Endometrium (tissue), 2 donors: ENCODE measurements around the gene MAP2K7.

Experiments used
- FAIRE-seq: peaks from 2 replicates; lab custom pipeline; 2012; peaks lifted over from hg19 to GRCh38; lab: Jason Lieb, UNC
- donor health status: control.
- donor health status: control.

The MAP2K7 gene

GRCh38 chr19:7867092-7867844, 36.4 kb upstream of the MAP2K7 start:
- FAIRE-seq: no peak

DNA sequence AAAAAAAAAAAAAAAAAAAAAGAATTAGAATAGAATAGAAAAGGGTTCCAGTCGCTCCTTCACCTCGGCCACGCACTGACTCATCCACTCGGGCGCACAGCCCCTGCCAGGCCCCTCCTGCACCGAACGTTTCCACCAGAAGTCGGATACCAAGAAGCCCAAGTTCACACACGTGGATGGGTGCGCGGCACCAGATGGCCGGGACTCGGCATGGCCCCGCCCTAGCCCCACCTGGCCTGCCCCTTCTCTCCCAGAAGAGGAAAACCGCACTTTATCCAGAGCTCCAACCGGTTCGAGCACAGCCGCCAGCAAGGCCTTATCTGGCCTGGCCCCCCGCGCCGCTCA, 35.4 kb upstream of the MAP2K7 start:
- FAIRE-seq: no peak

DNA sequence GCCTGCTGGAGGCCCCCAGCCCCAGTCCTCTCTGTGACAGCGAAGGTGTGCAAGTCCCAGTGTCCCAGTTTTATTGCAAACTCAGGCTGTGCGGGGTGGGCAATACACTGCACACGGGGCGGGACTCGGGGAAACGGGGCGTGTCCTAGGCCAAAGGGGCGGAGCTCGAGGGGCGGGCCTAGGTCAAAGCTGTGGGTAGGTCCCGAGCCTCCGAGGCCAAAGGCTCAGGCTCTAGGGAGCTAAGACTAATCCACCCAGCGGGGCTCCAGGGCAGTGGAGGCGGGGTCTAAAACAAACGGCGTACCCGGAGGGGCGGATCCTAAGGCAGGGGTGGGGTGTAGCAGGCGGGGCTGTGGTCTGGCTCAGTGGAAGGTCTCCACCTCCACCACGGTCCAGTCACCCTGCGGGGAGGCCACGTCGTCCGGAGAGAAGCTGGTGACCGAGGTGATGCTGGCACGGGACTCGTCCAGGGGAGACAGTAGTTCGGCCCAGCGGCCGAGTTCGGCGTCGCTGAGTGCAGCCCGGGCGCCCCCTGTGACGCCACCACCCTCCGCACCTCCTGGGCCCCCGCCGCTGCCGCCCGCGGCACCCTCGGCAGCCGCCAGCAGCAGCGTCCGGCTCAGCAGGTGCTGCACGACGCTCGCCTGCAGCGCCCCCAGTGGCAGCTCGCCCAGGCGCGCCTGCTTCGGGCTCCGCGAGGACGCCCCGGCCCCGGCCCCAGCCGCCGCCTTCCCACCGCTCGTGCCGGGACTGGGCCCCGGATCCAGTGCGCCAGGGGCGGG, 34.8 kb upstream of the MAP2K7 start:
- no peak for FAIRE-seq

- FAIRE-seq: no peak
These were observed 34.2 kb upstream of the MAP2K7 start for GRCh38 chr19:7869453-7869909.

DNA sequence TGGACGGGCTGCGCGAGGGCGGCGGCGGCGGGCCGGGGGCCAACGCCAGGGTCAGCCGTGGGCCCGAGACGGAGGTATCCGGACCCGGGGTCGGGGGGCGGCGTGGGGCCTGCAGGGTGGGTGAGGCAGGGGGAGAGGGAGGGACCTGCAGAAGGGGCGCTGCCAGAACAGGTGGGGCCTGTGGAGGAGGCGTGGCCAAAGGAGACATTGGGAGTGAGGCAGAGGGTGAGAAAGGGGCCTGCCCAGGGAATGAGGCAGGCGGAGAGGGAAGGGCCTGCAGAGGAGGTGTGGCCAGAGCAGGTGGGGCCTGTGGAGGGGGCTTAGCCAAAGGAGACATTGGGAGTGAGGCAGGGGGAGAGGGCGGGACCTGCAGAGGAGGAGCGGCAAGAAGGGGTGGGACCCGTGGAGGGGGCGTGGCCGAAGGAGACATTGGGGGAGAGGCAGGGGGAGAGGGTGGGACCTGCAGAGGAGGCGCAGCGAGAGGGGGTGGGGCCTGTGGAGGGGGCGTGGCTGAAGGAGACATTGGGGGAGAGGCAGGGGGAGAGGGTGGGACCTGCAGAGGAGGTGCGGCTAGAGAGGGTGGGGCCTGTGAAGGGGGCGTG, 33.7 kb upstream of the MAP2K7 start:
- FAIRE-seq: no peak

DNA sequence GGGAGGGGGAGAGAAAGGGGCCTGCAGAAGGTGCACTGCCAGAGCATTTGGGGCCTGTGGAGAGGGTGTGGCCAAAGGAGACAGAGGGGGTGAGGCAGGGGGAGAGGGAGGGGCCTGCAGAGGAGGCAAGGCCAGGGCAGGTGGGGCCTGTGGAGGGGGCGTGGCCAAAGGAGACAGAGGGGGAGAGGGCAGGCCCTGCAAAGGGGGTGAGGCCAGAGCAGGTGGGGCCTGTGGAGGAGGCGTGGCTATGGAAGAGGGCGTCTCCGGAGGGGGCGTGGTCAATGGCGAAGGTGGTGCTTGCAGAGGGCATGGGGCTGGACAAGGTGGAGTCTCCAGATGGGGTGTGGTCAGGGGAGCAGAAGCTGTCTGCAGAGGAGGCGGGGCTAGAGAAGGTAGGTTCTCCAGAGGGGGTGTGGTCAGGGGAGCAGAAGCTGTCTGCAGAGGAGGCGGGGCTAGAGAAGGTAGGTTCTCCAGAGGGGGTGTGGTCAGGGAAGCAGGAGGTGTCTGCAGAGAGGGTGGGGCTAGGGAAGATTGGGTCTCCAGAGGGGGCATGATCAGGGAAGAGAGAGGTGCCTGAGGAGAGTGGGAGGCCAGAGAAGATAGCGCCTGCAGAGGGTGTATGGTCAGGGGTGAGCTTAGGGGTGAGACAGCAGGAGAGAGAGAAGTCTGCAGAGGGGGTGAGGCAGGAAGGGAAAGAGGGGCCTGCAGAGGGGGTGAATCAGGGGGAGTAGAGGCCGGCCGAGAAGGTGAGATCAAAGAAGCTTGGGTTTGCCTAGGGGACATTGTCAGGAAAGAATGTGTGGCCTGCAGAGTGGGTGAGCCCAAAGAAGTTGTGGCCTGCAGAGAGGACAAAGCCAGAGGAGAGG, 32.9 kb upstream of the MAP2K7 start:
- FAIRE-seq: no peak

DNA sequence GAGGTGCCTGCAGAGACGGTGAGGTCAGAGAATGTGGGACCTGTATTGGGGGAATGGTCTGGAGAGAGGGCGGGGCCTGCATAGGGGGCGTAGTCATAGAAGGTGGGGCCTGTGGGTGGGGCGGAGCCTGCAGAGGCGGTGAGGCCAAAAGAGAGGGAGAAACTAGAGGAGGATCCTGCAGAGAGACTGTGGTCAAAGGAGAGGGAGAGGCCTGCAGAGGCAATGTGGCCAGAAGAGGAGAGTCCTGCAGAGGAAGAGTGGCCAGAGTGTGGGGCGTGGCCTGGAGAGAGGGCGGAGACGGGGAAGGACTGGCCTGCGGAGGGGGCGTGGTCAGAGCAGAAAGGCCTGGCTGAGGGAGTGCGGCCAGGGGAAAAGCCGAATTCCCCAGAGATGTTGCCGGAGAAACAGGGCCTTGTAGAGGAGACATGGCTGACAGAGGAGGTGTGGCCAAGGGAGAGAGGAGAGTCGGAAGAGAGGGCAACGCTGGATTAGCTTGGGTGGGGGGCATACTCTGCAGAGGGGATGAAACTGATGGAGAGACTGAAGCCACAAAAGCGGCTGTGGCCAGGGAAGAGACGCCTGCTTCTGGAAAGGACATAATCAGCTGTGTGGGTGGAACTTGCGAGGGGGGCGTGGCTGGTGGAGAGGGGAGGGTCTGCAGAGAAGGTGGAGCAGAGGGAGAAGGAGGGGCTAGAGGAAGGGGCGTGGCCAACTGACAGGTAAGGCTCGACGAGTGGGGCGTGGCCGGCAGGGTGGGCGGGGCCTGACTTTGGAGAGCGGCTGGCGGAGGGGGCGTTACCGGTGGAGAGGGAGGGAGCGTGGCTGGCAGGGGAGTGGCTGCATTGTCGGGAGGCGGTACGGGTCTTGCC, 32.0 kb upstream of the MAP2K7 start:
- peak; percentile 45 for FAIRE-seq

DNA sequence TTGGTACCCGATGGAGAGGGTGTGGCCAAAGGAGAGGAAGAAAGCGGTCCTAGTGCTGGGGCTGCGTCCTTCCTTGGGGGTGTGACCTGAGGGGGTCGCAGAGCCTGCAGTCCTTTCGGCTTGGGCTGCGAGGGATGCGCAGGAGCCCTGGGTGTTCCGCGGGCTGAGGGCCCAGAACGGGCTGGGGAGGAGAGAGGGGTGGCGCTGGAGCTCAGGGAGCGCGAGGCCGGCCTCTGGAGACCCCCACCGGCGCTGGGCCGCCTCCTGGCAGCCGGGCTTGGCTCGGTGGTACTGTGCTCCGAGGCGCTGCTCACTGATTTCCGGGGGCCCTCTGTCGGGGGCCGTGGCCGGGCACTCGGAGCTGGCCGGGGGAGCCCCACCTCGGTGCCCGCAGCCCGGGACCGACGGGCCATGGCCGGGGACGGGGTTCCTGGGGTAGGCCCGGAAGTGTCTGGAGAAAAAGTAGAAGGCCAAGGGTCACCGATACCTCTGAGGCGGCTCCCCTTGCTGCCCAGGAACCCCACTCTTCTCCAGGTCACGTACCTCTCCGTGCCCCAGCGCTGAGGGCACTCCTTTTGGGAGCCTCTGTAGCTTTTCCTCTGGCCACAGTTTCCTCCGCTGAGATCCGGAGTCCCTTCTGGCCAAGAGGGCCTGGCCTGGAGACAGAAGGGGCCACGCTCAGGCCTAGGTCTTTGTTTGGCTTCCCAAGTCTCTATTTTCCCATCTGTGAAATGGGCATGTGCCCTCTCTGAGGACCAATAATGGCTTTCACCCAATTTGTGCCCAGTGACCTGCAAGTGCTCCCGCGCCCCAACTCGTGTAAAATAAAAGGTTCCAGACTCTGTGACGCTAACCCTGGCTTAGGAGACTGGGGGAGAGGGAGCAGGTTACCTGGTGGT, 31.1 kb upstream of the MAP2K7 start:
- FAIRE-seq: no peak

- FAIRE-seq: no peak
These were observed 30.2 kb upstream of the MAP2K7 start for GRCh38 chr19:7873304-7874075.

DNA sequence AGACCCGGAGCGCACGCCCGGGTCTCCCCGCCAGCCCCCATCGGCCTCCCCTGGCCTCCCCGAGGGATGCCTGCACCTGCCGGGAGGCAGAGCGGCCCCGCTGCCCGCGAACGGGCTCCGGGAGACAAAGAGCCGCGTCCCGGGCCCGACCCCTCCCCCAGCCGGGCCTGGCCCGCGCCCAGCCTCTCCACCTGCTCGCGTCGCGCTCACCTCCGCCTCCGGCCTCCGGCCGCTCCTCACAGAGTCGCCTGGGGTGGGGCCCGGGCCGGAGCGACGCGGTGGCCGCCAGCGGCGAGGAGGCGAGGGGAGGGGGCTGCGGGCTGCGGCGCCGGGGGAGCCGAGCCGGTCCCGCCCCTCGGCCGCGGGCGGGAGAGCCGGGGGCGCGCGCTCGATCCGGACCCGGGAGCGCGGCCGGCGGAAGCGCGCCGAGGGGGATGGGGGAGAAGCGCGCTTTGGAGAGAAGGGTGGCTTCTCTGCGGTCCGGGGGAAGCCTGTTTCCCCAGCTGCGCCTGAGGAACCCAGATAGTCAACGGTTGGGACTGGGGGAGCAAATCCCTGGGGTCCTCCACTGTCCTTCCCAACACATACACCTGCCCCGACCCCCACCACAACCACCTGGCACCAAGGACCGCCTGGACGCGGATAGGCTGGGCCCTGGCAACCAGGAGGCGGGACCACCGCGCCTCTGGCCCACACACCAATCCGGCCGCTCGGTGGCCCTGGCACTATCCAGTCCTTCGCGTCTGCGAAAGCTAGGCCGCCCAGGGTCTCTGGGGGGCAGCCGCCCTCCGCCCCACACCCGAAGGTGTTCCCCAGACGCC, 29.4 kb upstream of the MAP2K7 start, which contains the start of gene PRR36:
TSS of gene PRR36 (minus strand) at position 315 of the 821 bp plus-strand sequence. CDS start 701 bp downstream, outside the sequence.
- FAIRE-seq: no peak

GRCh38 chr19:7874897-7875273, 28.8 kb upstream of the MAP2K7 start:
- no peak for FAIRE-seq

DNA sequence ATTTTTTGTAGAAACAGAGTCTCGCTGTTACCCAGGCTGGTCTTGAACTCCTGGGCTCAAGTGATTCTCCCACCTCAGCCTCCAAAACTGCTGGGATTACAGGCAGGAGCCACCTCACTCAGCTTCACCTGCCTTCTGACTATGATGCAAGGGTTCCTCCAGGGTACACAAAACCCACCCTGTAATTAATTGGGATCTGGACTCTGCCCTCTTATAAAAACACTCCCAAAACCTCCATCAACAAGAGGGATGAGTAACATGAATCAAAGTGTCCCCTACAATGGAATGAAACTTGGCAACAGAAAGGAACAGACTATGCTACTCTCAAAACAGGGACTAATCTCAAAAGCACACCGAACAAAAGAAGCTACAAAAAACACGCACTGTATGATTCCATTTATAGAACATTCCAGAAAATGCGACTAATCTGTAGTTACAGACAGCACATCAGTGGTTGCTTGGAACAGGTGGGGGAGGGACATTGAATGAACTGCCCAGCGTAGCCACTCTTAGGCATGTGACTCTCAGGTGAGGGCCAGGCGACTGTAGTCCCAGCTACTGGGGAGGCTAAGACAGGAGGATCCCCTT, 26.3 kb upstream of the MAP2K7 start:
- no peak for FAIRE-seq

GRCh38 chr19:7879111-7879807, 24.4 kb upstream of the MAP2K7 start:
- FAIRE-seq: no peak

DNA sequence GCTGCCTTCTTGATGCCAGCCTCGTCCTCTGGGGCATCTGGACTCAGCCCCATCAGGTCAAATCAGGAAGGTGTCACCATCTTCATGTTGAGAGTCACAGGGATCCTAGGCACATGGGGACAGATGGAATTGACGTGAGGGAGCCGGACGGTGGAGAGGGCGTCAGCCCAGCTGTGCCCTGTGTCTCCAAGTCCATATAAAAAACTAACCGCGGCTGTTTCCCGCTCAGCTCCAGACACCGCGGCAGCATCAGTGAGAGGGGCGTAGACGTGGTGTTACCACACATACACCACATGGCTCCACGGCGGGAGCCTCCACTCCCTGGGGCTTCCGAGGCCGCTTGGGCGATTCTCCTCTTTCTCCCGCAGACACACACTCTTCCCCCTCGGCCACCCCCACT, 23.8 kb upstream of the MAP2K7 start:
- no peak for FAIRE-seq

GRCh38 chr19:7881910-7882309, 21.8 kb upstream of the MAP2K7 start:
- FAIRE-seq: no peak

- FAIRE-seq: no peak
These were observed 20.6 kb upstream of the MAP2K7 start for GRCh38 chr19:7883105-7883504.

GRCh38 chr19:7883796-7884570, 19.7 kb upstream of the MAP2K7 start:
- FAIRE-seq: no peak
